Measurements from ENCODE around the gene PLP2. TPM values are rescaled to one million over a fixed set of nuclear protein-coding genes. Genes with fewer than 3 reads are reported as not detected.
"Not testable (repeated sequence)": the region's sequence is repeated elsewhere in the genome, so short reads cannot be mapped to it uniquely, and the experiment has no call there.

The PLP2 gene, protein sequence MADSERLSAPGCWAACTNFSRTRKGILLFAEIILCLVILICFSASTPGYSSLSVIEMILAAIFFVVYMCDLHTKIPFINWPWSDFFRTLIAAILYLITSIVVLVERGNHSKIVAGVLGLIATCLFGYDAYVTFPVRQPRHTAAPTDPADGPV
- 51.6 TPM for total RNA-seq

DNA sequence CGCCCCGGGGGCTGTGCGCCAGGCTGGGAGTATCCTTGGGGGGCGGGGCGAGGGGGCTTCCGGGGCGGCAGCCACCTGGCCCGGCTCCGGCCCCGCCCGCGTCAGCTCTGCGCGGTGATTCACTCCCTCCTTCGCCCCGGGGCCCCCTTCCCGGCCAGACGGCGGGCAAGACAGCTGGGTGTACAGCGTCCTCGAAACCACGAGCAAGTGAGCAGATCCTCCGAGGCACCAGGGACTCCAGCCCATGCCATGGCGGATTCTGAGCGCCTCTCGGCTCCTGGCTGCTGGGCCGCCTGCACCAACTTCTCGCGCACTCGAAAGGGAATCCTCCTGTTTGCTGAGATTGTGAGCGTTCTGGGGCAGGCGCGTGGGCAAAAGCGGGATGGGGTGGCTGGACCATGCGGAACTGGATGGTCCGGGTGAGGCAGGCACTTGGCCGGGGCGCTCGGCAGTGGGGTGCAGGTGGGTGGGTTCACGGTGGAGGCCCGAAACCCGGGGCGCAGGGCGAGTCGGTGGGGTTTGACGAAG lies at the start of gene PLP2:
PLP2 (plus strand) TSS at position 147 of the 528 bp plus-strand sequence; CDS start at position 250, 103 bp downstream.
- H3K4me1 ChIP-seq: peaks cover 4% of the 10 kb centered on the region in 2 donors
- intact Hi-C loops (cut with DNase I): no loop called here
- no peak for TF ChIP-seq CTCF (IDR thresholded peaks at IDR 0.05)
- H3K4me3 ChIP-seq: peak within 1 kb of the TSS; percentile 70 to 72
- H3K36me3 ChIP-seq: peaks cover 14 to 18% of the 10 kb centered on the region in 2 donors
- no peaks in the 10 kb centered on the region for H3K9me3 ChIP-seq
- H3K27ac ChIP-seq: peak within 1 kb of the TSS; percentile 88 to 89
- DNase-seq (ENCODE audit: low spot score in 2 of 2): peak in 1 of 2 donors; percentile 85
- no peaks in the 10 kb centered on the region for H3K27me3 ChIP-seq

- Histone ChIP-seq H3K27me3 (no peaks in the 10 kb centered on the region), H3K36me3 (peaks cover 7 to 10% of the 10 kb centered on the region in 2 donors), H3K4me3 (peak overlapping the region; percentile 66 to 68), H3K9me3 (no peaks in the 10 kb centered on the region), H3K27ac (no peak overlapping the region), H3K4me1 (peaks cover 0 to 5% of the 10 kb centered on the region in 2 donors)
- intact Hi-C loops (cut with DNase I): loop anchor here (5.0 kb wide), 1 partner anchor 35 kb away; no protein-coding TSS in a partner anchor
- no peak for DNase-seq (ENCODE audit: low spot score in 2 of 2)
- no peak for TF ChIP-seq CTCF (IDR thresholded peaks at IDR 0.05)
Measured at GRCh38 chrX:49122499-49122898, 49.2 kb upstream of the PLP2 start.

DNA sequence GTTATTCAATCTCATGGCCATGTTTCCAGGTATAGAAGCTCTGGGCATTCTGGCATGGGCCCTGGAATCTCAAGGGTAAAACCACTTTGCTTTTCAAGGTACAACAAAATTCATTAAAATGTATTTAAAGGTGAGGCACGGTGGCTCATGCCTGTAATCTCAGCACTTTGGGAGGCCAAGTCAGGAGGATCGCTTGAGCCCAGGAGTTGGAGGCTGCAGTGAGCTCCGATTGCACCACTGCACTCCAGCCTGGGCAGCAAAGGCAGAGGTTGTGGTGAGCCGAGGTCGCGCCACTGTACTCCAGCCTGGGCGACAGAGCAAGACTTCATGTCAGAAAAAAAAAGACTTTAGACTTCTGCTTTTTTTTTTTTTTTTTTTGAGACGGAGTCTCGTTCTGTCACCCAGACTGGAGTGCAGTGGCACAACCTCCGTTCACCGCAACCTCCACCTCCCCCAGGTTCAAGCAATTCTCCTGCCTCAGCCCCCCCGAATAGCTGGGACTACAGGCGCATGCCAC lies 43.9 kb upstream of the PLP2 start:
- DNase-seq (ENCODE audit: low spot score in 2 of 2); intact Hi-C loops (cut with DNase I); H3K9me3 ChIP-seq; H3K27me3 ChIP-seq; H3K36me3 ChIP-seq; H3K27ac ChIP-seq; H3K4me3 ChIP-seq; H3K4me1 ChIP-seq: not testable (repeated sequence)

- no peaks in the 10 kb centered on the region for H3K36me3 ChIP-seq
- no peaks in the 10 kb centered on the region for H3K4me1 ChIP-seq
- no peaks in the 10 kb centered on the region for H3K27me3 ChIP-seq
- H3K9me3 ChIP-seq: no peaks in the 10 kb centered on the region
- no peak for DNase-seq (ENCODE audit: low spot score in 2 of 2)
- intact Hi-C loops (cut with DNase I): no loop called here
- H3K4me3 ChIP-seq: no peak overlapping the region
- H3K27ac ChIP-seq: no peak overlapping the region
- no peak for TF ChIP-seq CTCF (IDR thresholded peaks at IDR 0.05)
Measured at GRCh38 chrX:49129427-49129826, 42.3 kb upstream of the PLP2 start.

DNA sequence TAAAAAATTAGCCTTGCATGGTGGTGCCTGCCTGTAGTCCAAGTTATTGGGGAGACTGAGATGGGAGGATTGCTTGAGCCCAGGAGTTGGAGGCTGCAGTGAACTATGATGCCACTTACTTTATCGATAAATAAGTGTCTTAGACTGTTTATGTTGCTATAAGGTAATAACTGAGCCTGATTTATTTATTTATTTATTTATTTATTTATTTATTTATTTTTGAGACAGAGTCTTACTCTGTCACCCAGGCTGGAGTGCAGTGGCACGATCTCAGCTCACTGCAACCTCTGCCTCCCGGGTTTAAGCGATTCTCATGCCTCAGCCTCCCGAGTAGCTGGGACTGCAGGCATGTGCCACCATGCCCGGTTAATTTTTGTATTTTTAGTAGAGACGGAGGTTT lies 39.4 kb upstream of the PLP2 start:
- H3K27me3 ChIP-seq; intact Hi-C loops (cut with DNase I): not testable (repeated sequence)

DNA sequence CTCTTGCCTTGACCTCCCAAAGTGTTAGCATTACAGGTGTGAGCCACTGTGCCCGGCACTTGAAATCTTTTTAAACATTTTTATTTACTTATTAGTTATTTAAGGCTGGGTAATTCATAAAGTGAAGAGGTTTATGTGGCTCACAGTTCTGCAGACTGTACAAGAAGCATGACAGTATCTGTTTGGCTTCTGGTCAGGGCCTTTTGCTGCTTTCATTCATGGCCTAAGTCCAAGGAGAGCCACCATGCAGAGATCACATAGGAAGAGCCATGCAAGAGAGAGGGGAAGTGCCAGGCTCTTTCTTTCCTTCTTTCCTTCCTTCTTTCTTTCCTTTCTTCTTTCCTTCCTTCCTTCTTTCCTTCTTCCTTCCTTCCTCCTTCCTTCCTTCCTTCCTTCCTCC lies 37.9 kb upstream of the PLP2 start:
- no peak for DNase-seq (ENCODE audit: low spot score in 2 of 2)
- no peaks in the 10 kb centered on the region for H3K4me1 ChIP-seq
- H3K4me3 ChIP-seq: no peak overlapping the region
- H3K27me3 ChIP-seq: no peaks in the 10 kb centered on the region
- TF ChIP-seq CTCF (IDR thresholded peaks at IDR 0.05): no peak
- H3K27ac ChIP-seq: no peak overlapping the region
- intact Hi-C loops (cut with DNase I): no loop called here
- no peaks in the 10 kb centered on the region for H3K36me3 ChIP-seq
- H3K9me3 ChIP-seq: no peaks in the 10 kb centered on the region

More for the DNA sequence above, 39.4 kb upstream of the PLP2 start:
- not testable (repeated sequence) for H3K27ac ChIP-seq; H3K36me3 ChIP-seq; H3K4me3 ChIP-seq; H3K9me3 ChIP-seq; DNase-seq (ENCODE audit: low spot score in 2 of 2); H3K4me1 ChIP-seq
